HG02678 (cell line): ENCODE data around the gene TSC22D3.
A peak's percentile ranks its signal among the peaks of the same experiment; 100 is the strongest.
"Not testable (repeated sequence)": the region's sequence is repeated elsewhere in the genome, so short reads cannot be mapped to it uniquely, and the experiment has no call there.

ENCODE experiments used
- ATAC-seq: cut with Tn5 transposase; IDR thresholded peaks from one replicate; pipeline ENCODE4 v1.9.1; 2021; ENCODE audit warnings: mild to moderate bottlenecking, moderate library complexity; ENCODE audit not compliant: unreplicated experiment

Gene TSC22D3

GRCh38 chrX:107775734-107776511 is at the start of gene TSC22D3:
TSS of gene TSC22D3 (minus strand) at chrX:107775787. CDS start at chrX:107775419, 368 bp downstream.
- peak; percentile 80 for ATAC-seq

DNA sequence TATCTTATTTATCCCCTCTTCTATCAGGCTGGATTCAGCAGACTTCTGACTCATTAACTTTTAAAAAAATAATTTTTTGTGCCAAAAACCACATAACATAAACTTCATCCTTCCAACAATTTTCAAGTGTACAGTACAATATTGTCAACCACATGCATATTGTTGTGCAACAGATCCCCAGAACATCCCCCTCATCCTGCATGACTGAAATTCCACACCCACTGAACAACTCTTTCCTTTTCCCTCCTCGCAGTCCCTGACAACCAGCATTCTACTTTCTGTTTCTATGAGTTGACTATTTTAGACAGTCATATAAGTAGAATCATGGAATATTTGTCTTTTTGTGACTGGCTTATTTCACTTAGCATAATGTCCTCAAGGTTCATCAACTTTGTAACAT is 47.9 kb upstream of the TSC22D3 start:
- ATAC-seq, result no peak

DNA sequence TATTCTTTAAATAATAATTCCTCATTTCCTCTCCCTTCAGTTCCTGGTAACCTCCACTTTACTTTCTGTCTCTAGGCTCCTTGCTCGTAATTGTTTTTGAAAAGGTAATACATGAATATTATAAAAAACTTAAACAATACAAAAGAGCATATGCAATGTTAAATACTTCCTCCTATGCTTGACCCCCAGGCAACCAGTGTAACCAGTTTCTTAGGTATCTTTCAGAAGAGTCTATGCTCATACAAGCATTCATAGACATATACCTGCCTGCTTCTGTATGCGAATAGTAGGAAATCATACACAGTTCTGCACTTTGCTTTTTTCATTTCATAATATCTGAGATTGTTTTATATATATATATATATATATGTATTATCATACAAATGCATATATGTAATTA is 47.5 kb upstream of the TSC22D3 start:
- no peak for ATAC-seq

DNA sequence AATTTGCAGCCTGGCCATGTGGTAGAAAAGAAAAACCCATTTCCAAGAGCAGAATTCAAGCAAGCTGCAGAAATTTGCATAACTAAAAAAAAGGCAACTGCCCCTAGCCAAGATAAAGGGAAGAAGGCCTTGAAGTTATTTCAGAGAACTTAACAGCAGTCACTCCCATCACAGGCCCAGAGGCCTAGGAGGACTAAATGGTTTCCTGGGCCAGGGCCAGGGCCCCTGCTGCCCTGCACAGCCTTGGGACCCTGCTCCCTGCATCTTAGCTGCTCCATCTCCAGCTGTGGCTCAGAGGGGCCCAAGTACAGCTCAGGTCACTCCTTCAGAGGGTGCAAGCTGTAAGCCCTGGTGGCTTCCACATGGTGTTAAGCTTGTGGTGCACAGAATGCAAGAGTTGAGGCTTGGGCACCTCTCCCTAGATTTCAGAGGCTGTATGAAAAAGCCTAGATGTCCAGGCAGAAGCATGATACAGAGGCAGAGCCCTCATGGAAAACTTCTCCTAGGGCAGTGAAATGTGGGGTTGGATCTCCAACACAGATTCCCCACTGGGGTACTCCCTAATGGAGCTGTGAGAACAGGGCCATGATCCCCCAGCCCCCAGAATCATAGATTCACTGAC is 43.4 kb upstream of the TSC22D3 start:
- ATAC-seq, result no peak

DNA sequence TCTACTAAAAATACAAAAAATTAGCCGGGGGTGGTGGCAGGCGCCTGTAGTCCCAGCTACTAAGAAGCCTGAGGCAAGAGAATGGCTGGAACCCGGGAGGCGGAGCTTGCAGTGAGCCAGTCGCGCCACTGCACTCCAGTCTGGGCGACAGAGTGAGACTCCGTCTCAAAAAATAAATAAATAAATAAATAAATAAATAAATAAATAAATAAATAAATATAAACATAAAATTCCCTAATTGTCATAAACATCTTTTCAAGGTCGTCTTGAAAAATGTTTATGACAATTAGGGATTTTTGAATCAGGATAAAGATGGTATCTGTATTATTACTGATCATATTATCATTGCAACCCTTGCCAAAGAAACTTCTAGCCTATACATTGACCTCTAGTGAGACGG is 34.5 kb upstream of the TSC22D3 start:
- not testable (repeated sequence) for ATAC-seq

DNA sequence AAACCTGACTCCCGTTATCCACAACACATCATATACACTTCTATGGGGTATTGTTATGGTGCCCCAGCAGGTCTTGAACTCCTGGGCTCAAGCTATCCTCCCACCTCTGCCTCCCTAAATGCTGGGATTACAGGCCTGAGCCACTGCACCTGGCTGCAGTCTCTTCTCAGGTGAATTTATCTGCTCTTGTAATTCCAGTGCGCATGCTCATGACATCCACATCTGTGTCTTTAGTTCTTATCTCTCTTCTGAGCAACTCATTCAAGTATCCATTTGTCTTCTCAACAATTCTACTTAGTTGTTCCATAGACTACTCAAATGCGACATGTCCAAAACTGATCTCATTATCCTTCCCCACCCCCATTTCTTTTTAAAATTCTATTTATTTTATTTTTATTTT is 29.6 kb upstream of the TSC22D3 start:
- ATAC-seq, result no peak

GRCh38 chrX:107804427-107804826 is 28.8 kb upstream of the TSC22D3 start:
- no peak for ATAC-seq

DNA sequence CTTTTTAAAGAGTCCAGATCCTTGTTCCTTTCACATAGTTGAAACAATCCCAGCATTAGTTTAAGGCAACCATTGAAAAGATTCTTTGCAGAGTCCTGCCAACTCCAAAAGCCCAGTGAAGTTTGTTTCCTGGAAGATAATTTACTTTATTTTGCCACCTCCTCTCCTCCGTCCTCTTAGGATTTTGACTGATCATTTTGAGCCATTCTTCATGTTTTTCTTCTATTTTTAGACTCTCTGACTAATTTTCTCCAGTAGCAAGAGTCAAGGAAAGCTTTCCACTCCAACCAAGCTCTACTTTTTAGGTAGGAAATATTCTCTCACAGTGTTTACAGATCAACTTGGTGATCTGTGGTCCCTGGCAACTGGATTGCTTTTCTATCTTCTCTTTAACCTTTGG is 12.2 kb upstream of the TSC22D3 start:
- ATAC-seq, result no peak

DNA sequence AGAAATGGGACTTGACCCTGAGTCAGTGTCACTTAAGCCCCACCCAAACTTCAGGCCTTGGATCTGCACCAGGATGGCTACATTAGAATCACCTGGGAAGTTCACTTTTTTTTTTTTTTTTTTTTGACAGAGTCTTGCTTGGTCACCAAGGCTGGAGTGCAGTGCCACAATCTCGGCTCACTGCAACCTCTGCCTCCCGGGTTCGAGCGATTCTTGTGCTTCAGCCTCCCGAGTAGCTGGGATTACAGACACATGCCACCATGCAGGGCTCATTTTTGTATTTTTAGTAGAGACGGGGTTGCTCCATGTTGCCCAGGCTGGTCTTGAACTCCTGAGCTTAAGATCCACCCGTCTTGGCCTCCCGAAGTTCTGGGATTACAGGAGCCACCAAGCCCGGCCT is 4.9 kb upstream of the TSC22D3 start:
- no peak for ATAC-seq

DNA sequence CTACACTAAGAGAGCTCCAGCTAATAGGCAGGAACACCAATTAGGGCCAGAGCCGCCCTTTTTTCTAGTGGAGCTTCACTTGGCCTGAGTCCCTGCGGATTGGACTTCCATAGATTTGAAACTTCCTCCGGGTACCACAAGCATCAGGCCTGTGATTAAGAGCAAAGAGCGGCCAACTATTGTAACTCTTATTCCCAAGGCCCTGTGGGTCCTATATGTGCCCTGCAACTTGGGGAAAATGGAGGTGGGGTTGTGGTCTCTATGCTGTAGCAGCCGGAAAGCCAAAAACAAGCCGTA is 1.9 kb upstream of the TSC22D3 start, which contains the start of gene NCBP2L:
TSS of gene NCBP2L (plus strand) at position 198 of the 297 bp plus-strand sequence. CDS start 16,488 bp downstream, outside the sequence.
- no peak for ATAC-seq

DNA sequence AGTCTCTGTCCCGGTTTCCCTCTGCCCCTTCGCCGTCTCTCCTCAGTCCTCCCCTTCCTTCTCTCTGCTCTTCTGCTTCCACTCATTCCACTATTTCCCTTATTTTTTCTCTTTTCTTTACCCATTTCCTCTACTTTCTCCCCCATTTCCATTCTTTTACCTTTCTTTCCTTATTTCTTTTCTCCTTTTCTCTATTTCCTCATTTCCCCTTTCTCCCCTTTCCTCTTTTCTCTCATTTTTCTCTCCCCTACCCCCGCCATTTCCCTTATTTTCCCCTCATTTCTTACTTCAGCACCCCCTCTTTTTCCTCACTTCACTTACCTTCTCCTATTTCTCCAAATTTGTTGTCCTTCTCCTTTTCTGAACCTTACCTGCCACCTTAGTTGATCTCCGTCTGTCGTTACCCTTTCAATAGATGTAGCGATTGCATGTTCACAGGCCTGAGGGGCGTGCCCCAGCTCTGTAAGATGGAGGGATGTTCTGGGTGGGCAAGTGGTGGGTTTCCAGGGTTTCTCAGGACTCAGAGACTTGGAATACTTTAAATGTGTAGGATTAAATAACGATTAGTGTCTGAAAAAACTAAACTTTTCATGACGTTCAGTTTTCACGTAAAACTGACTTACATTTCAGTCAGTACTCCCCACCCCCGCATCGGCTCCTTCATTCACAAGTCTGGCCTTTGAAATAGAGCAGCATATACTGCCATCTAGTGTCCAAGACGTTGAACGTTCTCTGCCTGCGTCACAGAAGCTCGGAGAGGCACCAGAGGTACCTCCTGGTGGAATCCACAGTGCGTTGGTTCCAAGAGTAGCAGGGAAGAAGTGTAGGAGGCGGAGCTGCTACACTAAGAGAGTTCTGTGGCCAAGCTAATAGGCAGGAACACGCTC is 1.3 kb upstream of the TSC22D3 start:
- ATAC-seq, result peak; percentile 68

DNA sequence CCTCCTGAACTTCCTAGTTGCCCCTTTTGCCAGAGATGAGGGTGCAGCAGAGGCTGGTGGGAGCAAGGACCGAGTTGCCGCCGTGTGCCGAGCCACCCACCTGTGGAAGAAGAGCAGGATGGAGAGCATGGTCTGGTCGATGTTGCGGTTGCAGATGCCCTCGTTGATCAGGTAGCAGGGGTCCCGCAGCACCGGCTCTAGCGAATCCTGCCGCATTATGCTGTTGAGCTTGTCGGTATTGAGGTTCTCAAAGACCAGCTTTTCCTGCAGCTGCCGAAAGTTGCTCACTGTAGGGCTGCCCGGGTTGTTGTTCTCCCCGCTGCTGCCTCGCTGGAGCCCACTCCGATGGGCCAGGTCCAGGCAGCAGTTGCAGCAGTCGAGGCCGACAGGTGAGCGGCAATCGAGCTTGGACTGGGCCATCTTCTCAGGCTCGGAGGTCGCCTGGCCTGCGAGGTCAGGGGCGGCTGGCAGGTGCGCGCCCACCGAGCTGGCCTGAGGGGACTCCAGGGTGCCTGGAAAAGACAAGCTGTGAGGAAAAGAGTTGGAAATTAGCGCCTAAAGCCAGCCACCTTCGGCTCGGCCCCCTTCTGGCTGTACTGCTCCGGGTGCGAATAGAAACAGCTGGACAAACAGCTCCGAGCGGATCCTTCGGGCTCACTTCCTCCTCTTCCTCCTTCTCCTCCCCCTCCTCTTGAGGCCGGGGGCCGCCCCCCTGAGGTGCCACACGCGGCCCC is 420 bp downstream of the TSC22D3 start:
- ATAC-seq, result peak; percentile 36

DNA sequence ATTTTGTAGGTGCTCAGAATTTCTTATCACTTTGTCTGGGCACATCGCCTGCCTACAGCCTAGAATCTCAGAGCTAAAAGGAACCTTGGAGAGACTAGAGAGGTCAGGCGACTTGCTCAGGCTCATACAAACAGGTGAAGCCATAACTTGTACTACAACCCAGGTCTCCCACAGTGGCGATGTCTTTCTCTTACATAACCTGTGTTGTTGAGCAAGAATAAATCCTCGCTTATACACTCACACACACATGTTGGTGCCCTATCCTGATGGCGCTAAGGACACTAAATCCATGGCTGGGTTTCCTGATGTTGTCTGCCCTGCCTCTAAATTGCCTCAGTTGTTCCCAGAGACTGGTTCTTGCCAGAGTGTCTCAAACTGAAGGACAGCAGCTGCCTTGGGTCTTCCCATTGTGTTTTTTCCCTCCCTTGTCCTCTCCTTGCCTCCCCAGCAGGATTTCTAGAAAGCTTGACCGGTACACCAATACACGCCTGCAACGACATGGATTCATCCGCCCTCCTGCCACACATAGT is 1.6 kb downstream of the TSC22D3 start:
- ATAC-seq, result no peak

DNA sequence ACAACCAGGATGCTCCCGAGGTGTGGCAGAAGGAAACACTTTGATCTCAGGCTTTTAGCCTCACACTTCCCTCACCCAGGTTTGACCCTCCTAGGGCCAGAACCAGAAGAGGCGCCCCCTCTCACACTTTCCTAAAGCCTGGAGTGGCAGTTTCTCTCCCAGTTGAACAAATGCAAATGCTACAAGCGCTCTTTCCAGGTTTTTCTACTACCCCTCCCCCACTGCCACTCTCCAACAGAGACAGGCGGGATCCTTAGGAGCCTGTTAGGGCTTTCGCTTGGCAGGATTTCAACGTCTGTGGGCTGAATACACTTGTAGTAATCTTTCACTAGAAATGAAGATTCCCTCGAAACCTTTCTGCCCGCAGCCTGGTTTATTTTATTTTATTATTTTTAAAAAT is 2.4 kb downstream of the TSC22D3 start:
- ATAC-seq, result no peak

- ATAC-seq, result no peak
Measured at GRCh38 chrX:107769581-107770317, 5.8 kb downstream of the TSC22D3 start.

DNA sequence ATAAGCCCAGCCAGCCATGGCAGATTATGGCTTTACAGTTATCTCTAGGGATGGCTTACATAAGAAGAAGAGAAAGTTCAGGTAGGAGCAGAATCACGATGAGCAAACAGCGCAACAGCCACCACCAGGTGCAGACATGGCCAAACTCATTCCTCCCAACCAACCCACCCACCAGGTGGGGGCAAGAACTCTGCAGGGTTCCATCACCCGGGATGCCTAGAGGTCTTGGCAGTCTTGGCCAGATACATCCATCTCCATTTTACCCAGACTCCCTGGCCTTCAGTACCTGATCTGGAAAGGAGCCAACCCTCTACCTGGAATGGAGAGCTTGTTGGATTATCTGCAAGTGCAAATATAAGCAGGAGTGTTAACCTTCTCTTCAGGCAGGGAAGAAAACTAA is 7.5 kb downstream of the TSC22D3 start:
- no peak for ATAC-seq

GRCh38 chrX:107766470-107767150 is 9.0 kb downstream of the TSC22D3 start:
- no peak for ATAC-seq

DNA sequence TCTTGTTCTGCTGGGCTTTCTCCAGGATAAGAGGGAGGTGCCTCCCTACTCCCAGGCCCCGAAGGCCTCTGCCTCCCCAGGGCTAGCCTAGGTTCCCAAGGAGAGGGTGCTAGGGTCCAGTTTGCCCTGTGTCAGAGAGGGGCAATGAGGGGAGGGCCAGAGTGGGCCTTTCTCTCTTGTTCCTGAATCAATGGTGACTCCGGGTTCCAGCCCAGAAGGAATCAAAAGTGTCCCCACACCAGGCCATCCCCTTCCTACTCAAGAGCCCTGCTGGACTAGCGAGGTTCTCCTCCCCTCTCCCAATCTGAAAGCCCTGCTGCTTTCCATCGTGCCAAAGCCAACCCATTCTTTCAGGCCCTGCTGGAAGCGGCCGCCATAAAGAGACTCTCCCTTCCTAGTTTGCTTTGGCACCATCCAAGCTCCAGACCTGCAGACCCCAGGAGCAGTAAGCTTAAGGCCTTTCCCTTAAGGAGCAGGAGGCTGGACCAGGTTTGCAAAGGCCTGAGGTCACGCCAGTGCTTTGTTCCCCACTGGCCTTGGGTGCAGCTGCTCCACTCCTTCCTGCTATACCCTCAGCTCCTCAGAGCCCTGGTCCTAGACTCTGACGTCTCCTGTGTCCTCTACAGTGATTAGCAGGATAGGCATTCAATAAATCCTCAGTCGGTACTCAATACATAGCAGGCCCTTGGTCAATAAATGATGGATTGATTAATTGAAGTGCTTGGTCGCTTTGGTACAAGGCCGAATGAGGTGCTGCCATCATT is 10.6 kb downstream of the TSC22D3 start:
- no peak for ATAC-seq

DNA sequence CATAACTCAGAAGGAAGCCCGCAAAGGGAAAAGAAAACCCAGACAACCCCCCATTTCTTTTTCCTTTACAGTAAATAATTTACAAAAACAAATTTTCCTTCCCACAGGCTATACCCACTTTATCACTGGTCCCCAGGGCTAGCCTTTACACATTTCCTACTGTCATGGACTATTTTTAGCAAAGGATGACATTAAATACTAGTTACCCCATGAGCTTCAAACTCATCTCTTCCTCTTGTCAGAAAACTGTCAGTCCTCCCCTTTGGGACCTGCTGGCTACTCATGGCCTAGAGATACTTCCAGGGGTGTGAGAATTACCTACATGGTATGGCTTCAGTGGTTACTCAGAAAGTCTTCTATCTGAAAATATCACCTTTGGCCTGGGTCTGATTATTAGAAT is 11.9 kb downstream of the TSC22D3 start:
- ATAC-seq, result no peak
